ENCODE data around the gene MPHOSPH10.
"Not testable (repeated sequence)": the region's sequence is repeated elsewhere in the genome, so short reads cannot be mapped to it uniquely, and the experiment has no call there.

The MPHOSPH10 gene

DNA sequence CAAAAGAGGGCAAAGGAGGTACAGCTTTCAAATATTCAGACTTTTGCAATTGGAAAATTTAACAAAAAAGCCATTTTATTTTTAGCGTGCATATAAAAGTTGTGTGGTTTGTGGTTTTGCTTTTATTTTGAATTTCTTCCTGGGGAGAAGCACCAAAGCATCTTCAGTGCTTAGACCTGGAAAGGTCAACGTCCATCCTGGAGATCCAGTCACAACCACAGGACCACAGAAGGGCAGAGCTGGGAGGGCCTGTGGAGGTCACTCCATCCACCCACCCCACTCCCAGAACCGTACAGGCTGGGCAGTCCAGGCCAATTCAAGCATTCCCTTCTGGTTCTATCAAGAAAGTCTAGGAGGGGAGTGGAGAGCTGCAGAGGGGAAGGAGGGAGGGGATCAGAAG lies 43.8 kb downstream of the MPHOSPH10 start:
- DNase-seq = no peak

DNA sequence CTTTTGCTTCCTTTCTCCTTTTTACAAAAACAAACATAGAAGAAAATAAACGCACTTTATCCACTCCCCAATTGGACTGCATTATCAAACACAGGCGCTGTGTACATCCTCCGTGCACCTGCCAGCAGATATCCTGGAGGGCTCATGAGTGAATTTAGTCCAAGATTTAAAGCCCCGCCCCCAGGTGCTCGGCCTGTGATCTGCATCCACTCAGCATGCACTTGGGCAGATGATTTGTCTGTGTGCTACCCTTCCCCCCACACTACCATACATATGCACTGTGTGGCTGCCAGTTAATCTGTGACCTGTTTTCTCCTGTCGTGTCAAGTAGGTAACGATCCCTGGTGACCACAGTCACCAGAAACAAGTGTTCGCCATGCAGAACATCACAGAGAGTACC lies 48.4 kb downstream of the MPHOSPH10 start:
- DNase-seq = not testable (repeated sequence)

DNA sequence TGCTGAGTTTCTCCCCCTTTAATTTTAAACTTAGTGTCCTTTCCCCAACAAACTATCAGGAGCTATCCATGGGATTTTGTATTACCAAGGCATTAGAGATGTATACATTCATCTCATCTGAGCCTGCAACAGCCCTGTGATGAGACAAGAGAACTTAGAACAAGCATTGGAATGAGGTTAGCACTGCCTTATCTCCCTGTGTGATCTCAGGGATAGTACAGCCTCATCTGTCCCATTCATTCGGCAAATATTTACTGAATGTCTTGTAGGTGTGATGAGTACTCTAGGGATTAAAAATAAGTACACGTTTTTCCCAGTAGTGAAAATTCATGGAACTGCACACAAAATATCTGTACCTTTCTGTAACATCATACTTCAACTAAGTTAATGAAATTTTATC lies 50.9 kb downstream of the MPHOSPH10 start:
- no peak for DNase-seq

DNA sequence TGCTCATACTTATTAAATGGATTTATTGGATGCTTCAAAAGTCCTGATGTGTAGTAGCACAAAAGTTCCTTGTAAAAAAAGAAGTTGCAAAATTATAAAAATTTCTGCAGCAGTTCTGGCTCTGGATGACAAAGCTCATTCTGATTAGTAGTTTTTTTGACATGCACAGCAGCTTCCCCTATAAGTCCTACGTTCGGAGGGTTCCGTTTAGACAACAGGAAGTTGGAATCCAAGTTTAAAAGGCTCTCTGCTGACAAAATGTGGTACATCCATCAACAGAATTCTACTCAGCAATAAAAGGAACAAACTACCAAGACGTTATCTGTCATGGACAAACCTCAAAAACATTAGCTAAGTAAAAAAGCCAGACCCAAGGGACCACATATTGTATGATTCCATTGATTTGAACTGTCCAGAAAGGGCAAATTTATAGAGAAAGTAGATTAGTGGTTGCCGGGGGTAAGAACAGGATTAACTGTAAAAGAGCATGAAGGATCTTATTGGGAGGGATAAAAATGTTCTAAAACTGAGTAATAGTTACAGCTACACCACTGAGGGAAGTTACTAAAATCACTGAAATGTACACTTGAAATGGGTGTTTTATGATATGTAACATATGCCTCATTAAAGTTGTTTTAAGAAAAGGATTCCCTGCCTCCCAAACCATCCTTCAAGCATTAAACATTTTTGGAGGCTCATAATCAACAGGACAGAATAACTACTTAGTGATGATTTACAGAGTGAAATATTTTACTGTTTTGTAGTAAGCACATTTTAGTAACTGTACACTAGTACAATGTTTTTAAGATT lies 53.1 kb downstream of the MPHOSPH10 start:
- DNase-seq = not testable (repeated sequence)

DNA sequence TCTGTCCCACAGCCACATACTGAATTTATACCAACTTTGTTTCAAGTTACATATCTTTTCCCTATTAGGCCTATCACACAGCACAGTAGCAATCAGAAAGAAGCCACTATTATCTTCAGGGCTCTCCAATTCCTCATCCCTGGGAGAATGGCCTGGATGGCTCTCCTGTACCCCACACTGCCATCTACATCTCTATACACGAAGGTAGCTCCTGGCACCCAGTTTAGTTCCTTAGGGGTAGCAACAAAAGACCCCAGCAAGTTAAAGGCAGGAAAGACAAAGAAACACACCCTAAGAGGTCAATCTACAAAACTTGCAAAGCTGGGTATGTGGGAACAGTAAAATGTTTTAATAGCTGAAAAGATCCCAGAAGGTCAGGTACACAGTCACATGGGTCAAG lies 56.5 kb downstream of the MPHOSPH10 start:
- no peak for DNase-seq

DNA sequence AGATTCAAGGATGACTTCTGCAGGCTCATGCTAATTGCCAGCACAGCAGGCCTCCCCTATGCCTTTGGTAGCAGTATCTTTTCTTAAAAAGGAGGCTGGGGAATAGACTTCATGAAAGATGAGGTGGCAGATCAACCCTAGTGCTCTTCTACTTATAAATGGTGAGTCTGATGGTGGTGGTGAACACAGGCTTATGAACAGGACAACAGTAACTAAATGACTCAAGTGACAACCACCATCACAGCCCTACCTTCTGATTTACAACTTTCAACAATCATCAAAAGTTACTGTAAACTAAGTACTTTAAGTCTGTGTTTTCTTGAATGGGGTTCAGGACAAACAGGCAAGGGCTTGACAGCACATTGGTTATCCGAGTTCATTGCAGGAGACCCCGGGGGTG lies 57.2 kb downstream of the MPHOSPH10 start:
- DNase-seq = no peak

DNA sequence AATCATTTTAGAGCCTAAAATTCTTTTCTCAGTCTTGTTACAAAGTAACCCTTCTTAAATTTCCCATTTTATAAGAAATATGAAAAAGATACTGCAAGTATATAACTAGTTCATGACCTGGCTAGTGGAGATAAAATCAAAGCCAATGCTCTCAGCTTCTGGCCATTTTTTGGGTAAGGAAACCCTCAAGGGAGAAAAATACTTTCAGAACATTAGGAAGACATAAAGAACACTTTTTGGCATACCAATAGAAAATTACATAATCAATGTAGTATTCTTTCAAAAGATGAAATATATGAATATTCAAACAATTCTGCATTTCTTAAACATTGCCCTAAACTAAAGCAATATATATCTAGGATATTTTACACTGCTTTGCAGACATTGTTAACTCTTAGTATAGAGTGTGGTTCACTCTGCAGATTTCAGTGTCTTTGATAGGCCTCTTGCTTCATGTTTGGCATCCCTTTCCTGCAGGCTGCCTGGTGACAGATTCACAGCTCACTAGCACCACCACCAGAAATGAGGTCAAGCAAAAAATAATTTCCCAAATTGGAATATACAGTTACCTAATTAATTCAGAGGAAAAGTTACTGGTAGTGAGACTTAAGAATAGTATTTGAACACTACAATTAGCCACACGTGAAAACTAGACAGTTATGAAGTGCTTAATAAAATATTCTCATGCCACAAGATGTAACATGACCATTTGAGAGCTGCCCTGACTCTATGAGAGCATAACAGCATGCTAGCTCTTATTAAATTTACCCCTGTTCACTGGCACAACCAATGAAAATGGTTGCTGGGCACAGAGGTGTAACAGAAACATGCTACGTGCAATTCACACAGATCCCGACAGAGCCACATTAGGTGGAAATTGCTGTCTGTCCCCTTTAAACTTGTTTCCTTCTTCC lies 60.5 kb downstream of the MPHOSPH10 start:
- no peak for DNase-seq

DNA sequence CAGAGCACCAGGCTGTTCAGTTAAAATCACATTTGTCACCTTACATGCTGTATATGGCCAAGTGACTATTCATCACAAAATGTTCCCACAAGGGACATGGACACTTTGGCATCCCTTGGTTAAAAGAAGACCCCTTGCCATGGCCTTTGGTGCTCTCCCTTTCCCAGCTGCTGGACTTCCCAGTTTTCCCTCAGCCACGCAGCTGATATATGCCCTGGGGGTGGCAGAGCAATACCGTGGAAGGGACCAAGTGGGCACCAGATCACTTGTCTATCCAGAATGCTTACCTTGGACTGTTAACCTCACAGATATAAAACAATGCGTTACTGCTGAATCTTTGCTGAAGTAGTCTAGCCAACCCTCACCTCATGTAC lies 61.1 kb downstream of the MPHOSPH10 start:
- no peak for DNase-seq
